ENCODE data around the gene STAP2. TPM values are rescaled to one million over a fixed set of nuclear protein-coding genes. Genes with fewer than 3 reads are reported as not detected.

Gene STAP2
- total and polyA plus RNA-seq, 9 of the 15 experiments (the other 6 are each of a cell fraction or from before 2014, with no cell fraction given): 1.2 to 9.8 (median 4.5) TPM

DNA sequence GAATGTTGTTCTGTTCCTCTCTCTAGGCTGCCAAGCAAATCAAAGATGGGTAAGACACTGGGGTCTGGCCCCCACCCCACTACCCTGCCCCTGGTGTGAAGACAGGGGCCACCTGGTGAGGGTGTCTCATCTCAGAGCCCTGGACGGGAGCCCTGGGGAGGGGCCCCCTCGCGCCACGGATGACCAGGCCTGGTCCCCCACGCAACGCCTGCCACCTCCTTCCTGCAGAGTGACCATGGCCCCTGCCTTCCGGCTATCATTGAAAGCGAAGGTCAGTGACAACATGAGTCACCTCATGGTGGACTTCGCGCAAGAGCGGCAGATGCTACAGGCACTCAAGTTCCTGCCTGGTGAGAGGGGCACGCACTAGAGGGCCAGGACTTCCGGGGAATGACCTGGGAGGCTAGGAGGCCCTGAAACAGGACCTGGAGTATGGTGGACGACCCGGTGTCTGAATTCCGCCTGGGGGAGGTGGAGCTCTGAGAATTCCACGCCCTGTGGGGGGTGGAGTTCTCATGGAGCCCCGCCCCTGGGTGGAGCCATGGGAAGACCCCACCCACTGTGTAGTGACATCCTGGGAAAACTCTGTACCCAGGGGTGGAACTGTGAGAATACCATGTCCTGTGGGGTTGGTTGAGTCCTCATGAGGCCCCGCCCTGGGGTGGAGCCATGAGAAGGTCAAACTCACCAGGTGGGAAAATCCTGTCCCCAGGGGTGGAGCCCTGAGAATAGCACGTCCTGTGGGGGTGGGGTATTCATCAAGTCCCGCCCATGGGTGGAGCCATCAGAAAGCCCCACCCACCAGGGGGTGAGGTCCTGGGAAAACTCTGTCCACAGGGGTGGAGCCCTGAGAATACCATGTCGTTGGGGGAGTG lies 28.1 kb downstream of the STAP2 start (continued):
- TF ChIP-seq, protein P1, sequence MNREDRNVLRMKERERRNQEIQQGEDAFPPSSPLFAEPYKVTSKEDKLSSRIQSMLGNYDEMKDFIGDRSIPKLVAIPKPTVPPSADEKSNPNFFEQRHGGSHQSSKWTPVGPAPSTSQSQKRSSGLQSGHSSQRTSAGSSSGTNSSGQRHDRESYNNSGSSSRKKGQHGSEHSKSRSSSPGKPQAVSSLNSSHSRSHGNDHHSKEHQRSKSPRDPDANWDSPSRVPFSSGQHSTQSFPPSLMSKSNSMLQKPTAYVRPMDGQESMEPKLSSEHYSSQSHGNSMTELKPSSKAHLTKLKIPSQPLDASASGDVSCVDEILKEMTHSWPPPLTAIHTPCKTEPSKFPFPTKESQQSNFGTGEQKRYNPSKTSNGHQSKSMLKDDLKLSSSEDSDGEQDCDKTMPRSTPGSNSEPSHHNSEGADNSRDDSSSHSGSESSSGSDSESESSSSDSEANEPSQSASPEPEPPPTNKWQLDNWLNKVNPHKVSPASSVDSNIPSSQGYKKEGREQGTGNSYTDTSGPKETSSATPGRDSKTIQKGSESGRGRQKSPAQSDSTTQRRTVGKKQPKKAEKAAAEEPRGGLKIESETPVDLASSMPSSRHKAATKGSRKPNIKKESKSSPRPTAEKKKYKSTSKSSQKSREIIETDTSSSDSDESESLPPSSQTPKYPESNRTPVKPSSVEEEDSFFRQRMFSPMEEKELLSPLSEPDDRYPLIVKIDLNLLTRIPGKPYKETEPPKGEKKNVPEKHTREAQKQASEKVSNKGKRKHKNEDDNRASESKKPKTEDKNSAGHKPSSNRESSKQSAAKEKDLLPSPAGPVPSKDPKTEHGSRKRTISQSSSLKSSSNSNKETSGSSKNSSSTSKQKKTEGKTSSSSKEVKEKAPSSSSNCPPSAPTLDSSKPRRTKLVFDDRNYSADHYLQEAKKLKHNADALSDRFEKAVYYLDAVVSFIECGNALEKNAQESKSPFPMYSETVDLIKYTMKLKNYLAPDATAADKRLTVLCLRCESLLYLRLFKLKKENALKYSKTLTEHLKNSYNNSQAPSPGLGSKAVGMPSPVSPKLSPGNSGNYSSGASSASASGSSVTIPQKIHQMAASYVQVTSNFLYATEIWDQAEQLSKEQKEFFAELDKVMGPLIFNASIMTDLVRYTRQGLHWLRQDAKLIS (CRISPR knock-in tag; IDR thresholded peaks at IDR 0.05): no peak
- TF ChIP-seq ZNF695 (CRISPR knock-in tag; IDR thresholded peaks at IDR 0.05) (no peak), ZC3H11A (IDR thresholded peaks at IDR 0.05; ENCODE audit: low read depth, low read length) (no peak), TEAD1 (CRISPR knock-in tag; IDR thresholded peaks at IDR 0.05) (peak in 1 of 2 experiments; percentile 86; a peak in 1 of 4 replicates), ESRRB (CRISPR knock-in tag; IDR thresholded peaks at IDR 0.05; ENCODE audit: borderline replicate concordance) (no peak), NR3C1 (CRISPR knock-in tag; IDR thresholded peaks at IDR 0.05) (no peak), ZC3H4 (CRISPR knock-in tag; IDR thresholded peaks at IDR 0.05; ENCODE audit: borderline replicate concordance) (no peak), IFI16 (CRISPR knock-in tag; IDR thresholded peaks at IDR 0.05) (no peak), ZNF239 (CRISPR knock-in tag; IDR thresholded peaks at IDR 0.05) (no peak), PHF8 (IDR thresholded peaks at IDR 0.05; ENCODE audit: borderline replicate concordance, low read length) (peak; percentile 82; the same call in 1 of the 2 replicates), MTF1 (CRISPR knock-in tag; IDR thresholded peaks at IDR 0.05; ENCODE audit: borderline replicate concordance) (no peak), ZBTB1 (CRISPR knock-in tag; IDR thresholded peaks at IDR 0.05; ENCODE audit: borderline replicate concordance, low read depth) (no peak), BHLHE40 (IDR thresholded peaks at IDR 0.05; ENCODE audit: low read length) (no peak), BRF1 (IDR thresholded peaks at IDR 0.05; ENCODE audit: borderline replicate concordance, extremely low read depth, insufficient read length) (no peak)
- TF ChIP-seq, protein P2, sequence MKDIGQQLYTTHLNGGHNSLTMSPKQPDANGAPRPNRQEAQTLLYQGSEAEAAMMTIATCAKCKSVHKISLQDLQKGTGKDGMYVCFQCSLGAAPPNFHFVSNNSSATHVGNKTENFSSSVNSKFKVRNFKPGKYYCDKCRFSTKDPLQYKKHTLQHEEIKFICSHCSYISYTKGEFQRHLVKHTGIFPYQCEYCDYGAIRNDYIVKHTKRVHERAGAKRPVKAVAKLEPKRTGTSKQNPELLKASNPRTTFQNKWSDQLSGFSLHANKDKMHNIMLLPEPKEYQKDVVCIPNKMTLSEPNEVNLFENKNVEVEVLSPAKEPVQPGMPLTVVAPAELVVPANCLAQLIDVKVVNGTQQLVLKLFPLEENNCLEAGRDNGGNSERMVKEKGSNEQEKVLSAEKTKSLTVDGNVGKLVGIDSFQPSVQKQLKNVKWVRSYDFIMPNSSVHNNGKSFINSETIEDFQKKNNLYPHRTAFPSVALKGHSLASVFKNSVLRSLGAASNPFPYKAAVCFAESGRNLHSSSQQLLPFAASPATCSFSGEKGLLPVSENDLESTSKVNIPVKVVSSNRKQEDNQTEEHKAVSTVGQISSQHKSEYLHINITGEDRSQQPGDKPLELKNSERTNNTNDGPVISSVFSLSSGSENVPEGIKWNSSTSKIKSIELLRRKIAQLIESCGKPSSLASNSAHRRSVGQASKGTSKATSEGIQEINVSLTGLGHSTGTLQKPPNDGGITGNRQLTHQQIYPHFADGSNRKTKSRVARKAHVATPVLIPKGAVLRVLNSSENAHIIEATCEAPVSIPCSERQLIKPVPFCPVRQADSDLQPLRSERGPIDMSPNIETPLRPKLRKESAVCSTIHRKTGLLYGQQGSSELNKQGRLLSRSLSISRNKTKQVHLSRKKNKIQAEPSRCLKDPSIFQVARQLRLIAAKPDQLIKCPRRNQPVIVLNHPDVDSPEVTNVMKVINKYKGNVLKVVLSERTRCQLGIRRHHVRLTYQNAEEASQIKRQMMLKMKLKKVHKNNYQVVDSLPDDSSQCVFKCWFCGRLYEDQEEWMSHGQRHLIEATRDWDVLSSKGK (CRISPR knock-in tag; IDR thresholded peaks at IDR 0.05): no peak
- TF ChIP-seq, protein P3, sequence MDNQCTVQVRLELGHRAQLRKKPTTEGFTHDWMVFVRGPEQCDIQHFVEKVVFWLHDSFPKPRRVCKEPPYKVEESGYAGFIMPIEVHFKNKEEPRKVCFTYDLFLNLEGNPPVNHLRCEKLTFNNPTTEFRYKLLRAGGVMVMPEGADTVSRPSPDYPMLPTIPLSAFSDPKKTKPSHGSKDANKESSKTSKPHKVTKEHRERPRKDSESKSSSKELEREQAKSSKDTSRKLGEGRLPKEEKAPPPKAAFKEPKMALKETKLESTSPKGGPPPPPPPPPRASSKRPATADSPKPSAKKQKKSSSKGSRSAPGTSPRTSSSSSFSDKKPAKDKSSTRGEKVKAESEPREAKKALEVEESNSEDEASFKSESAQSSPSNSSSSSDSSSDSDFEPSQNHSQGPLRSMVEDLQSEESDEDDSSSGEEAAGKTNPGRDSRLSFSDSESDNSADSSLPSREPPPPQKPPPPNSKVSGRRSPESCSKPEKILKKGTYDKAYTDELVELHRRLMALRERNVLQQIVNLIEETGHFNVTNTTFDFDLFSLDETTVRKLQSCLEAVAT (IDR thresholded peaks at IDR 0.05): no peak
- TF ChIP-seq, protein P4, sequence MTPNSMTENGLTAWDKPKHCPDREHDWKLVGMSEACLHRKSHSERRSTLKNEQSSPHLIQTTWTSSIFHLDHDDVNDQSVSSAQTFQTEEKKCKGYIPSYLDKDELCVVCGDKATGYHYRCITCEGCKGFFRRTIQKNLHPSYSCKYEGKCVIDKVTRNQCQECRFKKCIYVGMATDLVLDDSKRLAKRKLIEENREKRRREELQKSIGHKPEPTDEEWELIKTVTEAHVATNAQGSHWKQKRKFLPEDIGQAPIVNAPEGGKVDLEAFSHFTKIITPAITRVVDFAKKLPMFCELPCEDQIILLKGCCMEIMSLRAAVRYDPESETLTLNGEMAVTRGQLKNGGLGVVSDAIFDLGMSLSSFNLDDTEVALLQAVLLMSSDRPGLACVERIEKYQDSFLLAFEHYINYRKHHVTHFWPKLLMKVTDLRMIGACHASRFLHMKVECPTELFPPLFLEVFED (CRISPR knock-in tag; conservative IDR thresholded peaks at IDR 0.05): no peak
